ENCODE results near the gene FERD3L. TPM values are rescaled to one million over a fixed set of nuclear protein-coding genes. Genes with fewer than 3 reads are reported as not detected.

FERD3L gene
- total RNA-seq, 1 donor from 2014 or later, result not detected

GRCh38 chr7:19104811-19105210 lies 40.4 kb downstream of the FERD3L start:
- Histone ChIP-seq H4K20me1 (ENCODE audit: insufficient read depth, low read length) (no peaks in the 10 kb centered on the region), H3K27me3 (ENCODE audit: insufficient read depth, low read length) (peaks cover 19% of the 10 kb centered on the region), H3K27ac (ENCODE audit: low read depth, low read length) (no peak overlapping the region), H3K9ac (ENCODE audit: low read length) (no peak overlapping the region), H3K4me2 (ENCODE audit: low read length) (no peak overlapping the region), H3K4me1 (ENCODE audit: insufficient read depth, low read length) (peaks cover 23% of the 10 kb centered on the region), H3K4me3 (ENCODE audit: insufficient read depth, low read depth, low read length) (no peak overlapping the region), H2AFZ (ENCODE audit: low read depth, low read length) (no peak overlapping the region), H3K36me3 (ENCODE audit: insufficient read depth, low read length) (no peaks in the 10 kb centered on the region), H3K9me3 (ENCODE audit: insufficient read depth, low read depth, low read length) (no peaks in the 10 kb centered on the region), H3K79me2 (ENCODE audit: insufficient read depth, low read length) (no peaks in the 10 kb centered on the region)
- Mint-ChIP-seq H3K36me3 (ENCODE audit: low read depth, unreplicated experiment) (no peaks in the 10 kb centered on the region), H3K27me3 (ENCODE audit: low read depth, unreplicated experiment) (peaks cover 76% of the 10 kb centered on the region), H3K4me3 (ENCODE audit: unreplicated experiment) (no peak overlapping the region), H3K9me3 (ENCODE audit: unreplicated experiment) (peaks cover 6% of the 10 kb centered on the region), H3K27ac (ENCODE audit: unreplicated experiment) (no peak overlapping the region), H3K4me1 (ENCODE audit: low read depth, unreplicated experiment) (peaks cover 8% of the 10 kb centered on the region)
- no peak for TF ChIP-seq CTCF (IDR thresholded peaks at IDR 0.05; ENCODE audit: insufficient read depth, low read depth, low read length)
- TF ChIP-seq EZH2 (IDR thresholded peaks at IDR 0.05; ENCODE audit: insufficient read depth, low read length), result no peak
- FAIRE-seq (no peak), DNase-seq (ENCODE audit: low read depth) (no peak)

- no peaks in the 10 kb centered on the region for H3K9me3 ChIP-seq (ENCODE audit: insufficient read depth, low read depth, low read length)
- no peak overlapping the region for H2AFZ ChIP-seq (ENCODE audit: low read depth, low read length)
- H3K4me2 ChIP-seq (ENCODE audit: low read length), result no peak overlapping the region
- H3K4me3 Mint-ChIP-seq (ENCODE audit: unreplicated experiment), result no peak overlapping the region
- H3K27ac Mint-ChIP-seq (ENCODE audit: unreplicated experiment), result no peak overlapping the region
- TF ChIP-seq CTCF (IDR thresholded peaks at IDR 0.05; ENCODE audit: insufficient read depth, low read depth, low read length) (no peak), EZH2 (IDR thresholded peaks at IDR 0.05; ENCODE audit: insufficient read depth, low read length) (no peak)
- H3K79me2 ChIP-seq (ENCODE audit: insufficient read depth, low read length), result no peaks in the 10 kb centered on the region
- H3K4me1 ChIP-seq (ENCODE audit: insufficient read depth, low read length), result peaks cover 18% of the 10 kb centered on the region
- H3K36me3 Mint-ChIP-seq (ENCODE audit: low read depth, unreplicated experiment), result no peaks in the 10 kb centered on the region
- H4K20me1 ChIP-seq (ENCODE audit: insufficient read depth, low read length), result no peaks in the 10 kb centered on the region
- peaks cover 19% of the 10 kb centered on the region for H3K27me3 ChIP-seq (ENCODE audit: insufficient read depth, low read length)
- peaks cover 5% of the 10 kb centered on the region for H3K4me1 Mint-ChIP-seq (ENCODE audit: low read depth, unreplicated experiment)
- no peak for DNase-seq (ENCODE audit: low read depth)
- no peaks in the 10 kb centered on the region for H3K36me3 ChIP-seq (ENCODE audit: insufficient read depth, low read length)
- no peak for FAIRE-seq
- no peak overlapping the region for H3K27ac ChIP-seq (ENCODE audit: low read depth, low read length)
- H3K27me3 Mint-ChIP-seq (ENCODE audit: low read depth, unreplicated experiment), result peaks cover 56% of the 10 kb centered on the region
- no peak overlapping the region for H3K9ac ChIP-seq (ENCODE audit: low read length)
- no peaks in the 10 kb centered on the region for H3K9me3 Mint-ChIP-seq (ENCODE audit: unreplicated experiment)
- no peak overlapping the region for H3K4me3 ChIP-seq (ENCODE audit: insufficient read depth, low read depth, low read length)
These were observed 42.3 kb downstream of the FERD3L start for GRCh38 chr7:19102884-19103283.

- Mint-ChIP-seq H3K36me3 (ENCODE audit: low read depth, unreplicated experiment) (no peaks in the 10 kb centered on the region), H3K4me3 (ENCODE audit: unreplicated experiment) (no peak overlapping the region), H3K27me3 (ENCODE audit: low read depth, unreplicated experiment) (peaks cover 47% of the 10 kb centered on the region), H3K4me1 (ENCODE audit: low read depth, unreplicated experiment) (no peaks in the 10 kb centered on the region), H3K9me3 (ENCODE audit: unreplicated experiment) (no peaks in the 10 kb centered on the region), H3K27ac (ENCODE audit: unreplicated experiment) (no peak overlapping the region)
- no peaks in the 10 kb centered on the region for H3K9me3 ChIP-seq (ENCODE audit: insufficient read depth, low read depth, low read length)
- no peak overlapping the region for H3K4me2 ChIP-seq (ENCODE audit: low read length)
- no peak for FAIRE-seq
- H3K36me3 ChIP-seq (ENCODE audit: insufficient read depth, low read length), result no peaks in the 10 kb centered on the region
- no peaks in the 10 kb centered on the region for H4K20me1 ChIP-seq (ENCODE audit: insufficient read depth, low read length)
- no peak for DNase-seq (ENCODE audit: low read depth)
- no peak overlapping the region for H3K27ac ChIP-seq (ENCODE audit: low read depth, low read length)
- H3K4me1 ChIP-seq (ENCODE audit: insufficient read depth, low read length), result peaks cover 10% of the 10 kb centered on the region
- H3K27me3 ChIP-seq (ENCODE audit: insufficient read depth, low read length), result peaks cover 13% of the 10 kb centered on the region
- H3K9ac ChIP-seq (ENCODE audit: low read length), result no peak overlapping the region
- H3K4me3 ChIP-seq (ENCODE audit: insufficient read depth, low read depth, low read length), result no peak overlapping the region
- H2AFZ ChIP-seq (ENCODE audit: low read depth, low read length), result no peak overlapping the region
- H3K79me2 ChIP-seq (ENCODE audit: insufficient read depth, low read length), result no peaks in the 10 kb centered on the region
- TF ChIP-seq CTCF (IDR thresholded peaks at IDR 0.05; ENCODE audit: insufficient read depth, low read depth, low read length), result no peak
- TF ChIP-seq EZH2 (IDR thresholded peaks at IDR 0.05; ENCODE audit: insufficient read depth, low read length), result no peak
These were observed 43.3 kb downstream of the FERD3L start for GRCh38 chr7:19101909-19102308.

All from astrocyte (in vitro differentiated cells and primary cell).